Keratinocyte (primary cell): ENCODE data around the gene BICRAL. TPM values are rescaled to one million over a fixed set of nuclear protein-coding genes. Genes with fewer than 3 reads are reported as not detected.

Experiments used
- DNase-seq: peaks from one replicate; pipeline ENCODE4 v3.0.0-alpha.2; 2011; ENCODE audit warnings: low read depth, missing footprints, low spot score
- FAIRE-seq: peaks from 2 replicates; lab custom pipeline; 2011; peaks lifted over from hg19 to GRCh38; lab: Jason Lieb, UNC
- H2AFZ ChIP-seq: 2 replicates; pipeline ENCODE4 v1.6.0; 2012; ENCODE audit warnings: low read length, control low read depth, inconsistent platforms; ENCODE audit not compliant: control insufficient read depth
- H3K27ac ChIP-seq: 2 replicates; pipeline ENCODE4 v1.5.1; 2011; ENCODE audit warnings: low read length; ENCODE audit not compliant: control insufficient read depth, insufficient read depth
- H3K27me3 ChIP-seq: 3 replicates; pipeline ENCODE4 v1.6.0; 2011; ENCODE audit warnings: low read length; ENCODE audit not compliant: control insufficient read depth, insufficient read depth; ENCODE audit errors: extremely low read depth
- H3K36me3 ChIP-seq, 2 experiments: 2 replicates in 1 of 2; 3 replicates in 1 of 2; pipeline ENCODE4 v1.5.1; 2011; ENCODE audit warnings: low read length in 2 of 2, mild to moderate bottlenecking in 1 of 2; ENCODE audit not compliant: control insufficient read depth in 2 of 2, insufficient read depth in 2 of 2; ENCODE audit errors: extremely low read depth in 1 of 2
- H3K4me1 ChIP-seq: 3 replicates; pipeline ENCODE4 v1.5.1; 2011; ENCODE audit warnings: low read length; ENCODE audit not compliant: control insufficient read depth, insufficient read depth; ENCODE audit errors: extremely low read depth
- H3K4me2 ChIP-seq: 3 replicates; pipeline ENCODE4 v1.6.0; 2011; ENCODE audit warnings: low read depth, low read length; ENCODE audit not compliant: control insufficient read depth, insufficient read depth; ENCODE audit errors: extremely low read depth
- H3K4me3 ChIP-seq, 3 experiments: fragments of 200-600 bp in 1 of 3; sonication (generic) in 1 of 3; 2 replicates in 2 of 3; 3 replicates in 1 of 3; pipeline ENCODE4 v1.5.1; 2011 to 2016; ENCODE audit warnings: low read length in 3 of 3, mild to moderate bottlenecking in 3 of 3, control low read depth in 2 of 3, inconsistent platforms in 1 of 3, low read depth in 1 of 3, mixed read lengths in 1 of 3, mixed run types in 1 of 3, moderate library complexity in 1 of 3; ENCODE audit not compliant: control insufficient read depth in 2 of 3, insufficient read depth in 2 of 3; ENCODE audit errors: extremely low read depth in 1 of 3
- H3K79me2 ChIP-seq: 2 replicates; pipeline ENCODE4 v1.6.0; 2012; ENCODE audit warnings: low read length; ENCODE audit not compliant: control insufficient read depth, insufficient read depth
- H3K9ac ChIP-seq: 3 replicates; pipeline ENCODE4 v1.6.0; 2011; ENCODE audit warnings: low read length; ENCODE audit not compliant: control insufficient read depth, insufficient read depth; ENCODE audit errors: extremely low read depth
- H3K9me1 ChIP-seq: 3 replicates; pipeline ENCODE4 v1.6.0; 2011; ENCODE audit warnings: low read length; ENCODE audit not compliant: control insufficient read depth, insufficient read depth; ENCODE audit errors: extremely low read depth
- H3K9me3 ChIP-seq: 2 replicates; pipeline ENCODE4 v1.5.1; 2012; ENCODE audit warnings: low read depth, low read length; ENCODE audit not compliant: control insufficient read depth
- H4K20me1 ChIP-seq: 3 replicates; pipeline ENCODE4 v1.6.0; 2011; ENCODE audit warnings: low read length; ENCODE audit not compliant: control insufficient read depth, insufficient read depth; ENCODE audit errors: extremely low read depth
- CTCF ChIP-seq, 3 experiments: IDR thresholded peaks in 1 of 3; conservative IDR thresholded peaks in 1 of 3; optimal IDR thresholded peaks in 1 of 3; 2 replicates in 2 of 3; 3 replicates in 1 of 3; pipeline versions ENCODE3 to v1.5.1; 2011; ENCODE audit warnings: low read length in 3 of 3, mild to moderate bottlenecking in 3 of 3, moderate library complexity in 2 of 3, control low read depth in 1 of 3, inconsistent platforms in 1 of 3; ENCODE audit not compliant: insufficient read depth in 2 of 3; ENCODE audit errors: extremely low read depth in 1 of 3
- EZH2 ChIP-seq: IDR thresholded peaks from one replicate; pipeline ENCODE4 v1.6.1; 2012; ENCODE audit warnings: inconsistent platforms, mild to moderate bottlenecking, low read length, moderate library complexity
- dilution Hi-C: fragments of 300-500 bp; cut with MboI; formaldehyde crosslinking; loops from one replicate; pipeline ENCODE4 v1.7.0; 2020; ENCODE audit warnings: low sequenced_read_pairs; ENCODE audit not compliant: extremely low pct_ligation_motif_present
- polyA plus RNA-seq, 5 experiments: library from polyadenylated mRNA; depleted of rRNA in 3 of 5; stranded (reverse) in 3 of 5; stranded (forward) in 1 of 5; unstranded in 1 of 5; fragments of >200 nt; gene quantifications; 1 replicate in 1 of 5; 2 replicates in 3 of 5; 3 replicates in 1 of 5; pipeline versions ENCODE4 v1.2.1 to v1.2.3, GENCODE V29; 2011 to 2012; ENCODE audit warnings: missing spikeins in 2 of 5, low read depth in 1 of 5, low replicate concordance in 1 of 5

BICRAL gene
- polyA plus RNA-seq, 1 donor (not counting 4 experiments of a cell fraction or from before 2014, with no cell fraction given): 5.0 TPM

- Histone ChIP-seq H3K9me3 (no peaks in the 10 kb centered on the region), H3K9me1 (no peaks in the 10 kb centered on the region), H3K4me3 (no peak overlapping the region), H3K27me3 (no peaks in the 10 kb centered on the region), H3K4me2 (no peak overlapping the region), H4K20me1 (no peaks in the 10 kb centered on the region), H2AFZ (no peak overlapping the region), H3K79me2 (peaks cover 17% of the 10 kb centered on the region), H3K9ac (no peak overlapping the region), H3K4me1 (peaks cover 8% of the 10 kb centered on the region), H3K27ac (no peak overlapping the region), H3K36me3 (peaks cover 0 to 1% of the 10 kb centered on the region in 2 experiments)
- FAIRE-seq (no peak), DNase-seq (no peak)
- no peak for TF ChIP-seq CTCF (optimal IDR thresholded peaks at IDR 0.05 in 1 of 3, IDR thresholded peaks at IDR 0.05 in 1 of 3, conservative IDR thresholded peaks at IDR 0.05 in 1 of 3; ENCODE audit: extremely low read depth in 1 of 3, insufficient read depth in 2 of 3, low read length in 3 of 3)
- TF ChIP-seq EZH2: no peak
- dilution Hi-C loops: no loop called here
These were observed 6.8 kb downstream of the BICRAL start for GRCh38 chr6:42788671-42789070.

GRCh38 chr6:42790549-42791181, 8.8 kb downstream of the BICRAL start:
- no peaks in the 10 kb centered on the region for H3K9me1 ChIP-seq
- H2AFZ ChIP-seq: no peak overlapping the region
- H4K20me1 ChIP-seq: no peaks in the 10 kb centered on the region
- H3K4me2 ChIP-seq: no peak overlapping the region
- dilution Hi-C loops: no loop called here
- H3K36me3 ChIP-seq: peaks cover 0 to 1% of the 10 kb centered on the region in 2 experiments
- H3K9me3 ChIP-seq: no peaks in the 10 kb centered on the region
- no peak overlapping the region for H3K4me3 ChIP-seq
- no peak overlapping the region for H3K27ac ChIP-seq
- H3K27me3 ChIP-seq: no peaks in the 10 kb centered on the region
- no peak overlapping the region for H3K9ac ChIP-seq
- H3K79me2 ChIP-seq: peaks cover 5% of the 10 kb centered on the region
- DNase-seq: no peak
- no peak for FAIRE-seq
- no peaks in the 10 kb centered on the region for H3K4me1 ChIP-seq
- TF ChIP-seq EZH2: no peak
- TF ChIP-seq CTCF (optimal IDR thresholded peaks at IDR 0.05 in 1 of 3, IDR thresholded peaks at IDR 0.05 in 1 of 3, conservative IDR thresholded peaks at IDR 0.05 in 1 of 3; ENCODE audit: extremely low read depth in 1 of 3, insufficient read depth in 2 of 3, low read length in 3 of 3): no peak
